CD4-positive, alpha-beta T cell (primary cell): Measurements from ENCODE around the gene INSL3. TPM values are rescaled to one million over a fixed set of nuclear protein-coding genes. Genes with fewer than 3 reads are reported as not detected.

Experiments used
- ATAC-seq: fragments of 200-7000 bp; cut with Tn5 transposase; one replicate; pipeline ENCODE4 v1.10.0; 2022; ENCODE audit warnings: mild to moderate bottlenecking; ENCODE audit not compliant: poor library complexity
- CTCF ChIA-PET: fragments of 350-600 bp; sonication (Branson Sonifier 250); formaldehyde crosslinking; loops from one replicate; lab custom pipeline; 2021; ENCODE audit warnings: antibody characterized with exemption, inconsistent platforms; lab: Charles Lee
- POLR2A ChIA-PET: fragments of 350-600 bp; sonication (Branson Sonifier 250); formaldehyde crosslinking; loops from one replicate; lab custom pipeline; 2021; ENCODE audit warnings: antibody characterized with exemption, inconsistent platforms; lab: Charles Lee
- DNase-seq, 14 experiments: peaks; one replicate each; pipeline ENCODE4 v3.0.0-alpha.2; 2013 to 2020; ENCODE audit warnings: mixed read lengths in 2 of 14
- H3K27ac ChIP-seq, 2 donors: one replicate each; pipeline versions ENCODE4 v1.5.1 to v1.7.0; 2013; ENCODE audit warnings: low read length in 2 of 2, low read depth in 1 of 2, mild to moderate bottlenecking in 1 of 2
- H3K27me3 ChIP-seq, 2 experiments: 1 replicate in 1 of 2; 2 replicates in 1 of 2; pipeline versions ENCODE4 v1.6.1 to v1.7.0; 2013; ENCODE audit warnings: low read length in 2 of 2, control low read depth in 1 of 2, mild to moderate bottlenecking in 1 of 2, moderate library complexity in 1 of 2; ENCODE audit not compliant: insufficient read depth in 2 of 2, control insufficient read depth in 1 of 2
- H3K36me3 ChIP-seq: one replicate; pipeline ENCODE4 v1.6.1; 2013; ENCODE audit warnings: low read length, control low read depth; ENCODE audit not compliant: insufficient read depth
- H3K4me1 ChIP-seq: one replicate; pipeline ENCODE4 v1.6.1; 2013; ENCODE audit warnings: low read length, control low read depth; ENCODE audit not compliant: insufficient read depth
- H3K4me3 ChIP-seq: one replicate; pipeline ENCODE4 v1.5.1; 2013; ENCODE audit warnings: mild to moderate bottlenecking, low read length, moderate library complexity
- H3K9me3 ChIP-seq, 2 experiments: 1 replicate in 1 of 2; 2 replicates in 1 of 2; pipeline versions ENCODE4 v1.6.1 to v1.7.0; 2013; ENCODE audit warnings: low read length in 2 of 2, mild to moderate bottlenecking in 2 of 2, control low read depth in 1 of 2, moderate library complexity in 1 of 2; ENCODE audit not compliant: control insufficient read depth in 1 of 2, insufficient read depth in 1 of 2
- H3K27ac Mint-ChIP-seq: one replicate; pipeline ENCODE4 v1.8.0; 2020; ENCODE audit warnings: mixed read lengths
- H3K27me3 Mint-ChIP-seq: one replicate; pipeline ENCODE4 v1.8.0; 2021; ENCODE audit warnings: mixed read lengths
- H3K36me3 Mint-ChIP-seq: one replicate; pipeline ENCODE4 v1.8.0; 2021; ENCODE audit warnings: low read depth, mixed read lengths
- H3K4me1 Mint-ChIP-seq: one replicate; pipeline ENCODE4 v1.8.0; 2021; ENCODE audit warnings: low read depth, mixed read lengths
- H3K4me3 Mint-ChIP-seq: one replicate; pipeline ENCODE4 v1.8.0; 2020; ENCODE audit warnings: mild to moderate bottlenecking, mixed read lengths
- H3K9me3 Mint-ChIP-seq: one replicate; pipeline ENCODE4 v1.8.0; 2020; ENCODE audit warnings: mixed read lengths
- intact Hi-C, 2 experiments: fragments of 100-400 bp; cut with DNase I in 1 of 2; cut with micrococcal nuclease in 1 of 2; formaldehyde crosslinking; loops; one replicate each; pipeline versions ENCODE4 v1.15.1 to v1.9.0; 2023 to 2025; cut with DNase I, micrococcal nuclease
- total RNA-seq, 174 experiments: library from RNA in 2 of 174; stranded (reverse) in 2 of 174; gene quantifications; one replicate each; pipeline ENCODE4 v1.2.3 and lab custom pipeline; 2021 to 2026
- TF ChIP-seq, protein P1 (sequence below): fragments of 200-600 bp; IDR thresholded peaks from one replicate; pipeline ENCODE4 v1.8.0; 2022; ENCODE audit warnings: antibody characterized with exemption, mild to moderate bottlenecking

INSL3 gene
- total RNA-seq, 2 experiments from 2014 or later, result 7.2 to 7.6 TPM

DNA sequence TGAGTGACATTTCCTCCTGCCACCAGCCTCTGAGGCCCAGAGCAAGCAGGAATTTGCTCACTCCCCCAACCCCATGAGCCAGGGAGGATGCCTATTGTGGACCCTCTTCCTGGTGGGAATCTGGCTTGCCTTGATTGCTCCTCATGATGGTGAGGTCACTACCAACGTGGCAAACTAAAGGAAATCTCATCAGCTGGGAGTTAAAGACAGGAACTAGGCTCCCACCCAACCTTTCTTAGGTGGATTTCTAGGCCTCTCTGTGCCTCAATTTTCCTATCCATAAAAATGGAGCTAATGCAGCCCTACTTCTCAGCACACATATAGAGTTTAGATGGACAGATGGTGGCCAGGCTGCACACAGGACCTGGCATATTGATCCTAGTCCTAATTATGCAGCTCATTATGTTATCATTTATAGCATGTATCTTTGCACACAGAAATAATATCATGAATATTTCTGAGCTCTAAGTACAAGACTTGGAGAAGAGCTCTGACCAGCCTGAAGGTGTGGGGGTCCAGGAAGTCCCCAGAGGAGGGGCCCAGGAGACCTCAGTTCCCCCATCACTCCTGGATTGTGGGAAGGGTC lies 24.4 kb downstream of the INSL3 start:
- Mint-ChIP-seq H3K36me3 (no peaks in the 10 kb centered on the region), H3K27ac (peak overlapping the region; percentile 51), H3K4me1 (peaks cover 60% of the 10 kb centered on the region), H3K9me3 (no peaks in the 10 kb centered on the region), H3K27me3 (no peaks in the 10 kb centered on the region), H3K4me3 (peak overlapping the region; percentile 42)
- no peaks in the 10 kb centered on the region for H3K27me3 ChIP-seq
- CTCF ChIA-PET, result interaction anchor here (2.0 kb wide), 1 partner anchor 63 kb away, joined by 9 read pairs; the partner anchor contains the start of gene RPL18A
- H3K9me3 ChIP-seq, result no peaks in the 10 kb centered on the region
- POLR2A ChIA-PET, result interaction anchor here (0.6 to 1.2 kb wide), 4 partner anchors 27 to 63 kb away, joined by 3 to 4 read pairs (median 3); partner anchors contain the start of genes JAK3 and RPL18A
- ATAC-seq (no peak), DNase-seq (peak in 1 of 14 experiments; percentile 5)
- no peaks in the 10 kb centered on the region for H3K36me3 ChIP-seq
- TF ChIP-seq, protein P1, sequence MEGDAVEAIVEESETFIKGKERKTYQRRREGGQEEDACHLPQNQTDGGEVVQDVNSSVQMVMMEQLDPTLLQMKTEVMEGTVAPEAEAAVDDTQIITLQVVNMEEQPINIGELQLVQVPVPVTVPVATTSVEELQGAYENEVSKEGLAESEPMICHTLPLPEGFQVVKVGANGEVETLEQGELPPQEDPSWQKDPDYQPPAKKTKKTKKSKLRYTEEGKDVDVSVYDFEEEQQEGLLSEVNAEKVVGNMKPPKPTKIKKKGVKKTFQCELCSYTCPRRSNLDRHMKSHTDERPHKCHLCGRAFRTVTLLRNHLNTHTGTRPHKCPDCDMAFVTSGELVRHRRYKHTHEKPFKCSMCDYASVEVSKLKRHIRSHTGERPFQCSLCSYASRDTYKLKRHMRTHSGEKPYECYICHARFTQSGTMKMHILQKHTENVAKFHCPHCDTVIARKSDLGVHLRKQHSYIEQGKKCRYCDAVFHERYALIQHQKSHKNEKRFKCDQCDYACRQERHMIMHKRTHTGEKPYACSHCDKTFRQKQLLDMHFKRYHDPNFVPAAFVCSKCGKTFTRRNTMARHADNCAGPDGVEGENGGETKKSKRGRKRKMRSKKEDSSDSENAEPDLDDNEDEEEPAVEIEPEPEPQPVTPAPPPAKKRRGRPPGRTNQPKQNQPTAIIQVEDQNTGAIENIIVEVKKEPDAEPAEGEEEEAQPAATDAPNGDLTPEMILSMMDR, result no peak
- H3K4me3 ChIP-seq, result no peak overlapping the region
- intact Hi-C loops, result no loop called here
- no peak overlapping the region for H3K27ac ChIP-seq
- H3K4me1 ChIP-seq, result peaks cover 48% of the 10 kb centered on the region

DNA sequence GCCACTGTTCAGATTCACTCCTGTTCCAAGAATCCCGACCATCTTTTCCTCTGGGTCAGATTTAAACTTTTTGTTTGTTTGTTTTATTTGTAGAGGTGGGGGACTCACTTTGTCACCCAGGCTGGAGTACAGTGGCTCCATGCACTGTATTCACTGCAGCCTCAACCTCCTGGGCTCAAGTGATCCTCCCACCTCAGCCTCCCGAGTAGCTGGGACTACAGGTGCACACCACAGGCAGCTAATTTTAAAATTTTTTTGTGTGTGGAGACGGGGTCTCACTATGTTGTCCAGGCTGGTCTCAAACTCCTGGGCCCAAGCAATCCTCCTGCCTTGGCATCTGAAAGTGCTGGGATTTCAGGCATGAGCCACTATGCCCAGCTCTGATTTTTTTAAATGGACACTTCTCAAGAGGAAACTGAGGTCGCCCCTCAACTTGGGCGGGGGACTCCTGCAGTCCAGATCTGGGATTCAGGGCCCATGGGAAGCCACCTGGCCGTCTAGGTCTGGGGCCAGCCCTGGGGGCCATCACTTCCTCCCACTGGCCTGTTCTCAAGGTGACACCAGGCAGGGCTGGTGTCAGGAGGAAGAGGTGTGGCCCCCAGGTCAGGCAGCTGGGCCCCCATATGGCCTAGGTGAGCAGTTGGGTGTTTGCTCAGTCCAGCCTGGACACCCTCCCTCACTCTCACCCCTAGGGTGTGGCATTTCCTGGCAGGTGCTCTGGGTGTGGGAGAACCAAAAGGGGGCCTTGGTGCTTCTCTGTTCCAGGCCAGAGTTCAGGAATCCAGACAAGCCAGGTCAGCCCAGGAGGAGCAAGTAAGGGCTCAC lies 25.1 kb downstream of the INSL3 start:
- CTCF ChIA-PET, result interaction anchor here (2.0 kb wide), 1 partner anchor 63 kb away, joined by 9 read pairs; the partner anchor contains the start of gene RPL18A
- Mint-ChIP-seq H3K27ac (peak overlapping the region; percentile 51), H3K27me3 (no peaks in the 10 kb centered on the region), H3K9me3 (no peaks in the 10 kb centered on the region), H3K36me3 (peaks cover 5% of the 10 kb centered on the region), H3K4me1 (peaks cover 66% of the 10 kb centered on the region), H3K4me3 (peak overlapping the region; percentile 63)
- Histone ChIP-seq H3K27ac (no peak overlapping the region), H3K4me3 (no peak overlapping the region), H3K4me1 (peaks cover 54% of the 10 kb centered on the region), H3K27me3 (no peaks in the 10 kb centered on the region), H3K36me3 (no peaks in the 10 kb centered on the region), H3K9me3 (no peaks in the 10 kb centered on the region)
- POLR2A ChIA-PET, result interaction anchor here (0.6 to 1.9 kb wide), 8 partner anchors 12 to 63 kb away, joined by 3 to 5 read pairs (median 3); partner anchors contain the start of genes JAK3 and RPL18A
- no peak for ATAC-seq
- TF ChIP-seq, protein P1, result no peak
- DNase-seq, result peak in 1 of 14 experiments; percentile 13
- intact Hi-C loops, result no loop called here

DNA sequence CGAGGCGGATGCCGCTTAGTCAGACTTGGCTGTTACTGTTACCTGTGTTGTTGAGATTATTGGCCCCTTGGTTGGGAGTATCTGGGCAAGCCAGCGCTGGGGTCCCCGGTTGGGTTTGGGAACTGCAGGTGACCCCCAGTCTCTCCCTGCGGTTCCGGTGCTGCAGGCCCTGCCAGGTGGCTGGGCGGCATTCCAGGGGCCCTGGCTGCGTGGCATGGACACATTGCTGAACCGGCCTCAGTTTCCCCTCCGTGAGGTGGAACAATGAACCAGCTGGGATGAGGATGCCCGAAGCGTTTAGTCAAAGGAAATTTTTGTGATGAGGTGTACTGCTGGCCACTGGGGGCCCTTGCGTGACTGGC lies 25.8 kb downstream of the INSL3 start:
- no peaks in the 10 kb centered on the region for H3K36me3 ChIP-seq
- H3K9me3 ChIP-seq, result no peaks in the 10 kb centered on the region
- Mint-ChIP-seq H3K4me1 (peaks cover 65% of the 10 kb centered on the region), H3K4me3 (peak overlapping the region; percentile 63), H3K9me3 (no peaks in the 10 kb centered on the region), H3K27ac (peak overlapping the region; percentile 51), H3K27me3 (no peaks in the 10 kb centered on the region), H3K36me3 (peaks cover 5% of the 10 kb centered on the region)
- ChIA-PET POLR2A (interaction anchor here (0.6 to 1.9 kb wide), 8 partner anchors 8 to 64 kb away, joined by 3 to 5 read pairs (median 3); partner anchors contain the start of genes JAK3 and RPL18A), CTCF (interaction anchor here (1.5 to 2.0 kb wide), 2 partner anchors 60 to 64 kb away, joined by 8 to 9 read pairs; partner anchors contain the start of gene RPL18A)
- H3K27me3 ChIP-seq, result no peaks in the 10 kb centered on the region
- TF ChIP-seq, protein P1, result no peak
- ATAC-seq (no peak), DNase-seq (peak in 1 of 14 experiments; percentile 12)
- H3K4me3 ChIP-seq, result peak overlapping the region; percentile 44
- H3K27ac ChIP-seq, result no peak overlapping the region
- intact Hi-C loops, result no loop called here
- H3K4me1 ChIP-seq, result peaks cover 60% of the 10 kb centered on the region
